NCI-H345 treated with DMSO at 0.1 percent for 48 hours (cell line): ENCODE results near the gene ZSWIM8.
"Not testable (repeated sequence)": the region's sequence is repeated elsewhere in the genome, so short reads cannot be mapped to it uniquely, and the experiment has no call there.

Source experiments
- DNase-seq: peaks from one replicate; lab custom pipeline; 2025; ENCODE audit not compliant: unreplicated experiment; lab: John Stamatoyannopoulos, UW

Gene ZSWIM8

DNA sequence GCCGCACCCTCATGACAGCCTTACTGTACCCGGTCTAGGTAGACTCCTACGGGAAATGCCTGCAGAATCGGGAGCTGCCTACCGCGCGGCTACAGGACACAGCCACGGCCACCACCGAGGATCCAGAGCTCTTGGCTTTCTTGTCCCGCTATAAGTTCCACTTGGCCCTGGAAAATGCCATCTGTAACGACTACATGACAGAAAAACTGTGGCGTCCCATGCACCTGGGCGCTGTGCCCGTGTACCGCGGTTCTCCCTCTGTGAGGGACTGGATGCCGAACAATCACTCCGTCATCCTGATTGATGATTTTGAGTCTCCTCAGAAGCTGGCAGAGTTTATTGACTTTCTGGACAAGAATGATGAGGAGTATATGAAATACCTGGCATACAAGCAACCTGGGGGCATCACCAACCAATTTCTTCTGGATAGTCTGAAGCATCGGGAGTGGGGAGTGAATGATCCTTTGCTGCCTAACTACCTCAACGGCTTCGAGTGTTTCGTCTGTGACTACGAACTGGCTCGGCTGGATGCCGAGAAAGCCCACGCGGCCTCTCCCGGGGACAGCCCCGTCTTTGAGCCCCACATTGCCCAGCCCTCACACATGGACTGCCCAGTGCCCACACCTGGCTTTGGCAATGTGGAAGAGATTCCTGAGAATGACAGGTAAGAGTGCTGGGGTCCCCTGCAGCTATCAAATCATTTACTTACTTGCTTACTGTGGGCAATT lies 12.1 kb upstream of the ZSWIM8 start:
- DNase-seq, result no peak

DNA sequence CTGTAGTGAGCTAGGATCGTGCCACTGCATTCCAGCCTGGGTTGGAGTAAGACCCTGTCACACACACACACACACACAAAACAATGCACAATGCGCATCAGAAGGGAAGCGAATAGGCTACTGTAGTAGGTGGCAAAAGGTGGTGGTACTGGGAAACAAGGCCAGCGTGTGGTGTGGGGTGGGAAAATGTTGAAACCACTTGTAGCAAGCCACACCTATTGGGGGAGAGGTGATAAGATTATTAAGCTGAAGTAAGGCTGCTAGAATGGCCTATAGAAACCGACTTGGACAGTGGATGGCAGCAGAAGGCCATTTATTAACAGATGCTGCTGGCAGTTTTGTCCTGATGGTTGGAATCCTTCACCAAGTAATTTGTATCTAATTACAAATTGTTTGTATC lies 10.8 kb upstream of the ZSWIM8 start:
- DNase-seq, result no peak

DNA sequence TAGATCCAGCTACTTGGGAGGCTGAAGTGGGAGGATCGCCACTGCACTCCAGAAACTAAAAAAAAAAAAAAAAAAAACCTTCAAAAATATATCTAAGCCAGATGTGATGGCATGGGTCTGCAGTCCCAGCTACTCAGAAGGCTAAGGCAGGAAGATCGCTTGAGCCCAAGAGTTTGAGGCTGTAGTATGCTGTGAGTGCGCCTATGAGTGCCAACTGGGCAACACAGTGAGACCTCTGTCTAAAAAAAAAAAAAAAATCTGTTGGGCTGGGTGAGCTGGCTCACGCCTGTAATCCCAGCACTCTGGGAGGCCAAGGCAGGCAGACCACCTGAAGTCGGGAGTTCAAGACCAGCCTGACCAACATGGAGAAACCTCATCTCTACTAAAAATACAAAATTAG lies 6.4 kb upstream of the ZSWIM8 start:
- no peak for DNase-seq

DNA sequence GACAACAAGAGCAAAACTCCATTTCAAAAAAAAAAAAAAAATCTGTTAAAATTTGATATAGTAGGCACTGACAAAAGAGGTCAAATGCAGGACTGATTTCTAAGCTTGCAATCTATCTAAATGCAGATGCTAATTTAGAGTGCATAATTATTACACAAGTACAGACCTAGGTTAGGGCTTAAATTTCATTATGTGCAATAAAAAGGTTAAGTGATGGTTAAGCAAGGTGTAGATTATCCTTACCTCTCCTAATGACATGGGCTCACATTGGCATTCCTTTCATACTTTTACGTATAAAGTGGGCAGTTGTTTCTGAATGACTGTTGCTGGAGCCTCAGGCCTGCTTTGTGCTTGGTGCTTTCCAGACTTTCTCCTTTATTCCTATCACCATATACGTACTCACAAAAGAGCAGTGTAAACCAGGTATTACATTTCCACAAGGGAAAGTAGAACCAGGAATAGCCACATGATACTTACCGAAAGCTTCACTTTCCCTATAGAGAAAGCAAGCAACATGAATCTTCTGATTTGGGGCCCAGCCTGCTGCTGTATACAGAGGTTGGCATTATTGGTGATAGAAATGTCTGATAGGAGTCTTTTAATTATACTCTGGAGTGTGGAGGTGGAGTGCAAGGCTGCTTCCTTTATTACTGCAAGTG lies 5.7 kb upstream of the ZSWIM8 start:
- no peak for DNase-seq

DNA sequence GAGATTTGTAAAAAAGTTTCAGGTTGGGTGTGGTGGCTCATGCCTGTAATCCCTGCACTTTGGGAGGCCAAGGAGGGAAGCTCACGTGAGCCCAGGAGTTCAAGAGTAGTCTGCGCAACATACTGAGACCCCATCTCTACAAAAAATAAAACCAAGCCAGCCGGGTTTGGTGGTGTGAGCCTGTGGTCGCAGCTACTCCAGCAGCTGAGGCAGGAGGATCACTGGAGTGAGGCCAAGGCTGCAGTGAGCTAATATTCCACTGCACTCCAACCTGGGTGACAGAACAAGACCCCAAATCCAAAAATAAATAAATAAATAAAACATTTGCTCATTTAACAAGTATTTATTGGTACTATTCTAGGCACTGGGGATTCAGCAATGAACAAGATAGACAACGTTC lies 5.1 kb upstream of the ZSWIM8 start:
- no peak for DNase-seq

DNA sequence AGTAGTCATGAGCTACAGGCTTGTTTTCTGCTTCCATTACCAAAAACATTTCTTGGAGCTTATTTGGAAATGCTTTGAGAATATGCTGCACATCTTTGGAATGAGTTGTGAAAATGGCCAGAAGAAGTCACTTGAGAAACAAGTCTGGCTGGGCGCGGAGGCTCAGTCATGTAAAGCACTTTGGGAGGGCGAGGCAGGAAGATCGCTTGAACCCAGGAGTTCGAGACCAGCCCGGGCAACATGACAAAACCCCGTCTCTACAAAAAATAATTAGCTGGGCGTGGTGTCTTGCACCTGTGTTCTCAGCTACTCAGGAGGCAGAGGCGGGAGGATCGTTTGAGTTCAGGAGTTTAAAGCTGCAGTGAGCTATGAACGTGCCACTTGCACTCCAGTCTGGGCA lies 4.4 kb upstream of the ZSWIM8 start:
- DNase-seq, result no peak

DNA sequence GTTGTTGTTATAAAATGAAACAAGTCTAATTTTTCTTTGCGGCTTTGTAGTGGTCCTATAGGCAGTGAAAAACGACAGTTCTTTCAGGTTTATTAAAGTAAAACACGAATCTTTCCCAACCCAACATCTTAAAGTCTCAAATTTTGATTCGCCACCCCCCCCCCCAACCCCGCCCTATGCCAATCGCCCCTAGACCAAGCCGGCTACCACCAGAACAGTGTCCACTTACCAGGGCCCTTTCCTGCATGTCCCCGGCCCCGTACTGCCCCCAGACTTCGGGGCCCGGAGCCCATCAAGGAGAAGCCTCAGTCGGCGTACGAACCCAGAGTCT lies 3.9 kb upstream of the ZSWIM8 start:
- no peak for DNase-seq

DNA sequence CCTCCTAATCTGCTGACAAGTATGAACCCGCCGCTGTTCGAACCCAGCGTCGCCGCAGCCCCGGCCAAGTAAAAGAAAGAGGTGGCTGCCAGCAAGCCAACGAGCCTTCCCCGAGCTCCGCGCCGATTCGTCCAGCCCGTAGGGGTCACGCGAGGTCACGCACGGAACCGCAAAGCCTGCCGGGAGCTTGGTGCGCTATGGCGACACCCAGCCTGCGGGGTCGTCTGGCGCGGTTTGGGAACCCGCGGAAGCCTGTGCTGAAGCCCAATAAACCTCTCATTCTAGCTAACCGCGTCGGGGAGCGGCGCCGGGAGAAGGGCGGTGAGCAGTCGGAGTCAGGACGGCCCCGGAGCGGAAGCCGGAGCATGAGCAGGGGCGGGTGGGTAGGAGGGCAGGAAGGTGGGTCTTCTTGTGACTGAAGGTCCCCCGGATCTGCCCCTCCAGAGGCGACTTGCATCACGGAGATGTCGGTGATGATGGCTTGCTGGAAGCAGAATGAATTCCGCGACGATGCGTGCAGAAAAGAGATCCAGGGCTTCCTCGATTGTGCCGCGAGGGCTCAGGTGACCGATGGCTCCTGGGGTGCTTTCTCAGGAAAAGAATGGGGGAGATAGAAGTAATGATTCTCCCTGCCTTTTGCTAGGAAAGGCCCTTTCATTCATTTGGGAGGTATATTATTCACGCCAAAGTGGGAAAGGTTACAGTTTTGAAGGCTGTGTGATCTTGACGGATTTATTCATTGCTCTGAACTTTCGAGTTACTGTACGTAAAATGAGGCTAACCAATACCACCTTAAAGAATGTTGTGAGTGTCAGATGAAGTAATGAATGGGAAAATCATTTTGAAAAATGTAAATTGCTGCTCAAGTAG lies 3.3 kb upstream of the ZSWIM8 start, which contains the start of gene CHCHD1:
CHCHD1 (plus strand) TSS at position 170 of the 870 bp plus-strand sequence; CDS start at position 198, 28 bp downstream.
- peak; percentile 45 for DNase-seq

DNA sequence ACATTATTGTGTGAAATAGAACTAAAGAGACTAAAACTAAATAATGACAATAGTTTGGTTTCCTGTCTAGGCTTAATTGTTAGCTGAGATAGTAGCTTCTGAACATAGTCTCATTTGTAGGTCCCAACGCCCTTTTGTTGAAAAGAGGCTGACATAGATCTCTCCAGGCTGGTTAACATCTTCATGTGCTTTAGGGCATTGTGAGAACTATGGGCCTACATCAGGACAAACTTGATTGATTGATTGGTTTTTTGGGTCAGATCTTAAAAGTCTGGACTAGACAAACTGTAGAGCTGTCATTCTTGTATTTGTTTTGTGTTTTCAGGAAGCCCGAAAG lies 2.7 kb upstream of the ZSWIM8 start:
- DNase-seq, result no peak

DNA sequence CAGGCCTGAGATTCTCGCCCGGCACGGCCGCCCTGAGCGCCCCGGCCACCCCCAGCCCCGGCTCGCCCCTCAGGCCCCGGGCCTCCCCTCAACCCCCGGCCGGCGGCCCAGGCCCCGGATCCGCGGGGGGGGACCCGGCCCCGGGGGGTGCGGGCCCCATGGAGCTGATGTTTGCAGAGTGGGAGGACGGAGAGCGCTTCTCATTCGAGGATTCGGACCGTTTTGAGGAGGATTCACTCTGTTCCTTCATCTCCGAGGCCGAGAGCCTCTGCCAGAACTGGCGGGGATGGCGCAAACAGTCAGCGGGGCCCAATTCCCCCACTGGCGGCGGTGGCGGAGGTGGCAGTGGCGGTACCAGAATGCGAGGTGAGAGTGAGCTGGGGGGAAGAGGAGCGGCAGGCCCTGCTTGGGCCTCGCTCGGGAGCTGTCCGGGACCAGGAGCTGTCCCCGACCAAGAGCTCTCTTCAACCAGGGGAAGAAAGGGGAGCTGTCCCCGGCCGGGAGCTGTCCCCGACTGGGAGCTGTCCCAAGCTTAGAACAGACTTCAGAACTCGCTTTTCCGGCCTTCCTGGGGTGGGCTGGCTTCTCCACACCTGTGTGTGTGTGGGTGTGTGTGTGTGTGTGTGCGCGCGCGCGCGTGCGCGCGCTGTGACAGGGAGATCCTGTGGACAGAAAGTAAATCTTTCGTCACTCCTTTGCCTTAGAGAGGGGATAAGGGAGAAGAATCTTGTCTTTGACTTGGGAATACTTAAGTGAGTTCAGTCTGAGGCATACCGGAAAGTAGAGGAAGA lies 510 bp downstream of the ZSWIM8 start:
- no peak for DNase-seq

DNA sequence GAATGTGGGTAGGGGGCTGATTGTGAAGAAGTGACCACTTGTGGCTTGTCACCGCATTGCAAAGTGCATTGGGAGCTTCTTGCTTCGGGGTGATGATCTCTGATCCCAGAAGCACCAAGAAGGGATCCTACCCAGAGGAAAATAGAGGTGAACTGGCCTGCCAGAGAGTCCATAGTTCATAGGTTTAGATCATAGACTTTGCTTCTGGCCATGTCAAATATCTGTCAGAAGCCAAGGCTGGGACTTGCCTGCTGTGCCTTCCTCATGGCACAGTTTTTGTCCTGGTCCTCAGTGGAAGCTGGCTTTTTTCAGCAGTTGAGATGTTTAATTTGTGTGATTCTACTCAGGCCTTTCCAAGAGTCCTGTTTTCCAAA lies 1.1 kb downstream of the ZSWIM8 start:
- DNase-seq, result no peak

DNA sequence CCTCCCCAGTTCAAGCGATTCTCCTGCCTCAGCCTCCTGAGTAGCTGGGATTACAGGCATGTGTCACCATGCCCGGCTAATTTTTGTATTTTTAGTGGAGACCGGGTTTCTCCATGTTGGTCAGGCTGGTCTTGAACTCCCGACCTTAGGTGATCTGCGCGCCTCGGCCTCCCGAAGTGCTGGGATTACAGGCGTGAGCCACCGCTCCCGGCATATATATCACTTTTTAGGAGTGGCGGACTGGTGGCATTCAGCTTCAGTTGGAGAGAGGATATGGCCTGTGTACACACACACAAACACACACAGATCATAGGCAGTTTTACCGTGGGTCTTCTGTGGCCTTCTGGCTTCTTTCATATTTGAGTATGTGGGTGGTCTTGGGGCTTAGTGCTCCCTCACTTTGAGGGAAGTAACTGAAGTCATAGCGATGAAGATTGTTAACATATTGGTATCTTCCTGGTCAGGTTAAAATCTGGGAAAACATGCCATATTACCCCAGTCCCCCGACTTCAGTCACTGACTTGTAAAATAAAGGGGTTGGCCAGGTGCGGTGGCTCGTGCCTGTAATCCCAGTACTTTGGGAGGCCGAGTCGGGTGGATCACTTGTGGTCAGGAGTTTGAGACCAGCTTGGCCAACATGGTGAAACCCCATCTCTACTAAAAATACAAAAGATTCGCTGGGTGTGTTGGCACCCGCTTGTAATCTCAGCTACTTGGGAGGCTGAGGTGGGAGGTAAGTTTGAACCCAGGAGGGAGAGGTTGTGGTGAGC lies 1.8 kb downstream of the ZSWIM8 start:
- DNase-seq, result not testable (repeated sequence)

DNA sequence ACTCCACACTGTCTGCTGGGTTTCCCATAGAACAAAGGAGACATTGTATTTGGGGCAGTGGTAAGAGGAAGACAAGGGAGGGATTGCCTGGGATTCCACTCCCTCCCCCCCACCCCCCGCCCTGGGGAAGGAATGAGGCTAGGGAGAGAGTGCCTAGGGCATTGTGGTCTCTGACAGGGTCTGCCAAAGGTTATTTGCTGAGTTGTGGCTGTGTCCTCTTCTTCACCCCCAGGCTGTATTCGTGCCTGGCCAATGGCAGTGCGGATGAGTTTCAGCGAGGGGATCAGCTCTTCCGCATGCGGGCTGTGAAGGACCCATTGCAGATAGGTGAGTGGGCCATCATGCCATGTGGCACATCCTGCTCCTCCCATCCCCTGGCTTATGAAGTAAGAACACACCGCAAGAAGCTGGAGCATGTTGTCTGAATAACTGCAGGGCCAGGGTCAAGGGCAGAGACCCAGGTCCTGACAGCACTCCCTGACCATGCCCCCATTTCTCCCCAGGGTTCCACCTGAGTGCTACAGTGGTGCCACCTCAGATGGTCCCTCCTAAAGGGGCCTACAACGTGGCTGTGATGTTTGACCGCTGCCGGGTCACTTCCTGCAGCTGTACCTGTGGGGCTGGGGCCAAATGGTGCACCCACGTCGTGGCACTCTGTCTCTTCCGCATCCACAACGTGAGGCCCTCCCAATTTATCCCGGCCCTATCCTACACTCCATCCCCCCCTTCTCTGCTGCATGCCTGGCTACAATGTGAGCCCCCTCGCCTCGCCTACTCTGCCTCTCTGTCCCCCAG lies 3.7 kb downstream of the ZSWIM8 start:
- DNase-seq, result no peak

DNA sequence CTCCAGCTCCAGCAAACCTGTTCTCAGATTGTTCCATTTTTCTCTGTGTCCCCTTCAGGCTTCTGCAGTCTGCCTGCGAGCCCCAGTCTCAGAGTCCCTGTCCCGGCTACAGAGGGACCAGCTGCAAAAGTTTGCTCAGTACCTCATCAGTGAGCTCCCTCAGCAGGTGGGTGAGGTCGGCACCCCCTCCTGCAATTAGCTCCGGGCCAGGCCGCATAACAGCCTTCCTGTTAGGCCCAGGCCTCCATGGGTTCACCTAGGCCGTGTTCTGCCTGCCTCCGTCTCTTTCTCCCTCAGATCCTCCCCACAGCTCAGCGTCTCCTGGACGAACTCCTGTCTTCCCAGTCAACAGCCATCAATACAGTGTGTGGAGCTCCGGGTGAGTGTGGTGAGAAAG lies 4.3 kb downstream of the ZSWIM8 start:
- DNase-seq, result no peak

DNA sequence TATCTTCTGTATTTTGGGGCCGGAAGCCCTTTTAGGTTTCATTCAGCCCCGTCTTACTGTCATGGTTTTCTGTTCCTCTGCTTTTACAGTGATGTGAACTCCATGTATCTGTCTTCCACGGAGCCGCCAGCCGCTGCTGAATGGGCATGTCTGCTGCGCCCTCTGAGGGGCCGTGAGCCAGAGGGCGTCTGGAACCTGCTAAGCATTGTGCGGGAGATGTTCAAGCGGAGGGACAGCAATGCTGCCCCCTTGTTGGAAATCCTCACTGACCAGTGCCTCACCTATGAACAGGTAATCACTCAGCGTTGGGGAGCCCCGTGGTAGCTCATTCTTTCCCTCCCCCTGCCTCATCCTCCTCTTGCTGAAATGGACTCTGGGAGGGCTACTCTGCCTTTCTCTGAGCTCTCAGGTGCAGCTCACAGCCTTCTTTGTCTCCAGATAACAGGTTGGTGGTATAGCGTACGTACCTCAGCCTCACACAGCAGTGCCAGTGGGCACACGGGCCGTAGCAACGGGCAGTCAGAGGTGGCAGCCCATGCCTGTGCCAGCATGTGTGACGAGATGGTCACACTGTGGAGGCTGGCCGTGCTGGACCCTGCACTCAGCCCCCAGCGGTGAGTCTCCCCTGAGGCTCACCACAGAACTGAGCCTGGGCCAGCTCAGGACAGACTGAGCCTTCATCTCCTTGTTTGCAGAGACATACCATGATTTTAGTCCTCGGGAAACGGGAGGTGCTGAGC lies 5.7 kb downstream of the ZSWIM8 start:
- no peak for DNase-seq

DNA sequence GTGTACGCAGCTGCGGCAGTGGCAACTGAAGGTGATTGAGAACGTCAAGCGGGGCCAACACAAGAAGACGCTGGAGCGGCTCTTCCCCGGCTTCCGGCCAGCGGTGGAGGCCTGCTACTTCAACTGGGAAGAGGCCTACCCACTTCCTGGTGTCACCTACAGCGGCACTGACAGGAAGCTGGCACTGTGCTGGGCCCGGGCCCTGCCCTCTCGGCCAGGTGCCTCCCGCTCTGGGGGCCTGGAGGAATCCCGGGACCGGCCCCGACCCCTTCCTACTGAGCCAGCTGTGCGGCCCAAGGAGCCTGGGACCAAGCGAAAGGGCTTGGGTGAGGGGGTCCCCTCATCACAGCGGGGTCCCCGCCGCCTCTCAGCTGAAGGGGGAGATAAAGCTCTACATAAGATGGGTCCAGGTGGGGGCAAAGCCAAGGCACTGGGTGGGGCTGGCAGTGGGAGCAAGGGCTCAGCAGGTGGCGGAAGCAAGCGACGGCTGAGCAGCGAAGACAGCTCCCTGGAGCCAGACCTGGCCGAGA lies 6.5 kb downstream of the ZSWIM8 start:
- no peak for DNase-seq

DNA sequence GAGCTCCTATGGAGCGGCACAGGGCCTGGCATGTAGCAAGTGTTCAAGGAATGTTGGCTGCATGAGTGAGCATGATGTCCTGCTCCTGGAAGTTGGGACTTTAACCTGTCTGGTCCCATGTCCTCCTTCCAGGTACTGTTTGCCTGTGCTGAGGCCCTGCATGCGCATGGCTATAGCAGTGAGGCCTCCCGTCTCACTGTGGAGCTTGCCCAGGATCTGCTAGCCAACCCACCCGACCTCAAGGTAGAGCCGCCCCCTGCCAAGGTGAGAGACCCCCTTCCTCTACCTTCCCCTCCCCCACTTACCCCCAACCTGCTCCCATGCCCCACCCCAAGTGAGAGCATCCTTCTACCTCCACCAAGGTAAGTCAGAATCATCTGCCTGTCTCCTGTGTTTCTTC lies 8.1 kb downstream of the ZSWIM8 start:
- DNase-seq, result no peak

DNA sequence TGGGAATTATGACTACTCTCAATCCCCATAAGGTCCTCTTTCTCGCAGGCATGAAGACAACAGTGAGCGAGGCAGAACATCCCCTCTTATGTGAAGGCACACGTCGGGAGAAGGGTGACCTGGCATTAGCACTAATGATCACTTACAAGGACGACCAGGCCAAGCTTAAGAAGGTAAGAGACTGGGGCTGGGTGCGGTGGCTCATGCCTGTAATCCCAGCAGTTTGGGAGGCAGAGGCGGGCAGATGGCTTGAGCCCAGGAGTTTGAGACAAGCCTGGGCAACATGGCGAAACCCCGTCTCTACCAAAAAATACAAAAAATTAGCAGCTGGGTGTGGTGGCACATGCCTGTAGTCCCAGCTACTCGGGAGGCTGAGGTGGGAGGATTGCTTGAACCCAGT lies 10.1 kb downstream of the ZSWIM8 start:
- not testable (repeated sequence) for DNase-seq

DNA sequence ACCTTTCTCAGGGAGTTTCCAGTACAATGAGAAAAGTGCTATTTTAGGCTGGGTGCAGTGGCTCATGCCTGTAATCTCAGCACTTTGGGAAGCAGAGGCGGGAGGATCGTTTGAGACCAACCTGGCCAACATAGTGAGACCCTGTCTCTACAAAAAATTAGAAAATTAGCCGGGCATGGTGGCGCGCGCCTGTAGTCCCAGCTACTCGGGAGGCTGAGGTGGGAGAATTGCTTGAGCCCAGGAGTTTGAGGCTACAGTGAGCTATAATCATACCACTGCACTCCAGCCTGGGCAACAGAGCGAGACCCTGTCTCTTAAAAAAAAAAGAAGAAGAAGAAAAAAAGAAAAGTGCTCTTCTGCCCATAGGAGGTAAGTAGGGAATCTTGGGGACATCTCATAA lies 10.6 kb downstream of the ZSWIM8 start:
- not testable (repeated sequence) for DNase-seq
